Neural progenitor cell (in vitro differentiated cells): ENCODE results near the gene HPSE. TPM values are rescaled to one million over a fixed set of nuclear protein-coding genes. Genes with fewer than 3 reads are reported as not detected.
A peak's percentile ranks its signal among the peaks of the same experiment; 100 is the strongest.

ENCODE experiments used
- DNase-seq: peaks from one replicate; pipeline ENCODE4 v3.0.0-alpha.2; 2016; ENCODE audit warnings: low spot score
- H2AFZ ChIP-seq: fragments of 200-600 bp; sonication (generic); replicated peaks from 2 replicates; pipeline ENCODE4 v1.6.1; 2016; ENCODE audit warnings: antibody characterized with exemption
- H3F3A ChIP-seq: fragments of 200-600 bp; sonication (generic); 2 replicates; pipeline ENCODE4 v1.6.1; 2016; ENCODE audit warnings: antibody characterized with exemption, low read depth
- H3K27ac ChIP-seq: fragments of 200-600 bp; sonication (generic); 2 replicates; pipeline ENCODE4 v1.5.1; 2016; ENCODE audit warnings: mild to moderate bottlenecking
- H3K27me3 ChIP-seq: fragments of 200-600 bp; sonication (generic); 2 replicates; pipeline ENCODE4 v1.6.1; 2016; ENCODE audit warnings: mild to moderate bottlenecking, moderate library complexity
- H3K36me3 ChIP-seq: fragments of 200-600 bp; sonication (generic); 2 replicates; pipeline ENCODE4 v1.5.1; 2016
- H3K4me1 ChIP-seq: fragments of 200-600 bp; sonication (generic); 2 replicates; pipeline ENCODE4 v1.6.1; 2016; ENCODE audit warnings: mixed run types
- H3K4me2 ChIP-seq: fragments of 200-600 bp; sonication (generic); 2 replicates; pipeline ENCODE4 v1.6.1; 2016
- H3K4me3 ChIP-seq: fragments of 200-600 bp; sonication (generic); 2 replicates; pipeline ENCODE4 v1.5.1; 2016
- H3K79me2 ChIP-seq: fragments of 200-600 bp; sonication (generic); 2 replicates; pipeline ENCODE4 v1.6.1; 2016; ENCODE audit warnings: low read depth
- H3K9ac ChIP-seq: fragments of 200-600 bp; sonication (generic); 2 replicates; pipeline ENCODE4 v1.6.1; 2016
- H3K9me3 ChIP-seq: fragments of 200-600 bp; sonication (generic); 2 replicates; pipeline ENCODE4 v1.5.1; 2016; ENCODE audit warnings: low read depth
- H4K20me1 ChIP-seq: fragments of 200-600 bp; sonication (generic); 2 replicates; pipeline ENCODE4 v1.6.1; 2016; ENCODE audit warnings: low read depth
- H3K27ac Mint-ChIP-seq: 3 replicates; pipeline ENCODE4 v1.8.0; 2021; ENCODE audit warnings: mixed read lengths
- H3K27me3 Mint-ChIP-seq: 2 replicates; pipeline ENCODE4 v1.8.0; 2022; ENCODE audit warnings: low read depth, mild to moderate bottlenecking, inconsistent platforms, moderate library complexity, mixed read lengths; ENCODE audit not compliant: insufficient read depth
- H3K36me3 Mint-ChIP-seq: 3 replicates; pipeline ENCODE4 v1.8.0; 2021; ENCODE audit warnings: mixed read lengths
- H3K4me1 Mint-ChIP-seq: 3 replicates; pipeline ENCODE4 v1.8.0; 2021; ENCODE audit warnings: mixed read lengths
- H3K4me3 Mint-ChIP-seq: 3 replicates; pipeline ENCODE4 v1.8.0; 2021; ENCODE audit warnings: mild to moderate bottlenecking, moderate library complexity, mixed read lengths
- H3K9me3 Mint-ChIP-seq: 3 replicates; pipeline ENCODE4 v1.8.0; 2020; ENCODE audit warnings: mixed read lengths
- CTCF ChIP-seq: fragments of 200-600 bp; sonication (generic); IDR thresholded peaks from 2 replicates; pipeline ENCODE4 v1.5.1; 2017; ENCODE audit warnings: antibody characterized with exemption, mild to moderate bottlenecking
- EZH2 ChIP-seq: fragments of 200-600 bp; sonication (generic); IDR thresholded peaks from 2 replicates; pipeline ENCODE4 v1.6.1; 2017; ENCODE audit warnings: antibody characterized with exemption, mild to moderate bottlenecking, moderate library complexity
- EZH2phosphoT487 ChIP-seq: fragments of 200-600 bp; sonication (generic); IDR thresholded peaks from 2 replicates; pipeline ENCODE4 v1.6.1; 2017; ENCODE audit warnings: antibody characterized with exemption
- total RNA-seq: library from RNA; depleted of rRNA; stranded (reverse); fragments of >200 nt; gene quantifications from 2 replicates; pipeline ENCODE4 v1.2.3, GENCODE V29; 2015; ENCODE audit warnings: low replicate concordance

The HPSE gene
- total RNA-seq, 1 donor from 2014 or later, result 0.73 TPM

GRCh38 chr4:83285055-83285407 is 49.6 kb downstream of the HPSE start:
- H3K4me1 Mint-ChIP-seq, result peaks cover 16% of the 10 kb centered on the region
- peaks cover 8% of the 10 kb centered on the region for H3K27me3 ChIP-seq
- peak overlapping the region; percentile 67 for H3K4me3 ChIP-seq
- H3K36me3 Mint-ChIP-seq, result no peaks in the 10 kb centered on the region
- H3K27me3 Mint-ChIP-seq, result peaks cover 4% of the 10 kb centered on the region
- peak overlapping the region; percentile 76 for H3K4me2 ChIP-seq
- H4K20me1 ChIP-seq, result peaks cover 28% of the 10 kb centered on the region
- H3K27ac ChIP-seq, result no peak overlapping the region
- no peaks in the 10 kb centered on the region for H3K9me3 ChIP-seq
- no peak overlapping the region for H3K9ac ChIP-seq
- H3K4me3 Mint-ChIP-seq, result peak overlapping the region; percentile 89
- H3F3A ChIP-seq, result peaks cover 20% of the 10 kb centered on the region
- H3K36me3 ChIP-seq, result no peaks in the 10 kb centered on the region
- H3K27ac Mint-ChIP-seq, result no peak overlapping the region
- peaks cover 27% of the 10 kb centered on the region for H3K79me2 ChIP-seq
- peak; percentile 20 for DNase-seq
- peaks cover 8% of the 10 kb centered on the region for H3K4me1 ChIP-seq
- TF ChIP-seq EZH2, result no peak
- no peak for TF ChIP-seq CTCF
- TF ChIP-seq EZH2phosphoT487, result no peak
- peak overlapping the region; percentile 80 for H2AFZ ChIP-seq
- peaks cover under 1% of the 10 kb centered on the region for H3K9me3 Mint-ChIP-seq

GRCh38 chr4:83284193-83285054 is 50.2 kb downstream of the HPSE start, which contains the start of gene COQ2:
Gene COQ2 (minus strand): TSS chr4:83284798. CDS start chr4:83284764, 34 bp downstream.
- Mint-ChIP-seq H3K9me3 (no peaks in the 10 kb centered on the region), H3K4me3 (peak within 1 kb of the TSS; percentile 89), H3K27ac (peak within 1 kb of the TSS; percentile 59), H3K36me3 (no peaks in the 10 kb centered on the region), H3K4me1 (peaks cover 16% of the 10 kb centered on the region), H3K27me3 (peaks cover 4% of the 10 kb centered on the region)
- Histone ChIP-seq H3K27me3 (peaks cover 8% of the 10 kb centered on the region), H3K9me3 (no peaks in the 10 kb centered on the region), H4K20me1 (peaks cover 28% of the 10 kb centered on the region), H3K36me3 (no peaks in the 10 kb centered on the region), H3K4me3 (peak within 1 kb of the TSS; percentile 67), H3K4me1 (peaks cover 8% of the 10 kb centered on the region), H3K9ac (no peak within 1 kb of the TSS), H3K4me2 (peak within 1 kb of the TSS; percentile 76), H2AFZ (peak within 1 kb of the TSS; percentile 80), H3K79me2 (peaks cover 27% of the 10 kb centered on the region), H3F3A (peaks cover 20% of the 10 kb centered on the region), H3K27ac (peak within 1 kb of the TSS; percentile 72)
- DNase-seq, result peak; percentile 97
- TF ChIP-seq EZH2, result peak; percentile 32
- TF ChIP-seq CTCF, result peak; percentile 33
- no peak for TF ChIP-seq EZH2phosphoT487

- Histone ChIP-seq H3K9ac (no peak overlapping the region), H3K27me3 (peaks cover 8% of the 10 kb centered on the region), H3K36me3 (no peaks in the 10 kb centered on the region), H3K79me2 (peaks cover 27% of the 10 kb centered on the region), H3F3A (peaks cover 20% of the 10 kb centered on the region), H2AFZ (no peak overlapping the region), H3K4me2 (peak overlapping the region; percentile 76), H3K9me3 (no peaks in the 10 kb centered on the region), H3K27ac (no peak overlapping the region), H3K4me1 (peaks cover 8% of the 10 kb centered on the region), H3K4me3 (peak overlapping the region; percentile 67), H4K20me1 (peaks cover 28% of the 10 kb centered on the region)
- H3K27me3 Mint-ChIP-seq, result peaks cover 4% of the 10 kb centered on the region
- H3K27ac Mint-ChIP-seq, result no peak overlapping the region
- H3K36me3 Mint-ChIP-seq, result no peaks in the 10 kb centered on the region
- TF ChIP-seq EZH2phosphoT487 (no peak), CTCF (no peak), EZH2 (no peak)
- no peak for DNase-seq
- no peaks in the 10 kb centered on the region for H3K9me3 Mint-ChIP-seq
- H3K4me3 Mint-ChIP-seq, result peak overlapping the region; percentile 89
- peaks cover 16% of the 10 kb centered on the region for H3K4me1 Mint-ChIP-seq
Measured at GRCh38 chr4:83283181-83283580, 51.5 kb downstream of the HPSE start.
